Peyer's patch (tissue), 4 donors: Measurements from ENCODE around the gene HPCAL1. TPM values are rescaled to one million over a fixed set of nuclear protein-coding genes. Genes with fewer than 3 reads are reported as not detected.
"Not testable (repeated sequence)": the region's sequence is repeated elsewhere in the genome, so short reads cannot be mapped to it uniquely, and the experiment has no call there.

Experiments
- DNase-seq, 3 donors: peaks; one replicate each; pipeline ENCODE4 v3.0.0-alpha.2; 2017 to 2019
- H3K27ac ChIP-seq, 4 donors: fragments of 200-600 bp; sonication (generic); one replicate each; pipeline ENCODE4 v1.5.1; 2016 to 2019
- H3K27me3 ChIP-seq, 2 donors: fragments of 200-600 bp; sonication (generic); one replicate each; pipeline ENCODE4 v1.5.1; 2019
- H3K36me3 ChIP-seq, 3 donors: fragments of 200-600 bp; sonication (generic); one replicate each; pipeline ENCODE4 v1.5.1; 2016 to 2019
- H3K4me1 ChIP-seq, 4 donors: fragments of 200-600 bp; sonication (generic); one replicate each; pipeline ENCODE4 v1.5.1; 2016 to 2019
- H3K4me3 ChIP-seq, 4 donors: fragments of 200-600 bp; sonication (generic); 1 replicate in 3 of 4; 2 replicates in 1 of 4; pipeline ENCODE4 v1.5.1; 2016 to 2019; ENCODE audit warnings: mild to moderate bottlenecking in 1 of 4
- H3K9me3 ChIP-seq, 4 donors: fragments of 200-600 bp; sonication (generic); one replicate each; pipeline ENCODE4 v1.5.1; 2016 to 2019; ENCODE audit warnings: mild to moderate bottlenecking in 1 of 4
- POLR2A ChIP-seq, 2 donors: fragments of 450-650 bp; IDR thresholded peaks; one replicate each; pipeline ENCODE4 v1.5.1; 2017; ENCODE audit warnings: antibody characterized with exemption in 2 of 2, mild to moderate bottlenecking in 2 of 2, moderate library complexity in 2 of 2
- total RNA-seq, 4 donors: library from RNA; depleted of rRNA; stranded (reverse); fragments of >200 nt; gene quantifications; one replicate each; pipeline ENCODE4 v1.1.0, GENCODE V29; 2016
- TF ChIP-seq, protein P1 (sequence below), 6 experiments: fragments of 450-650 bp in 4 of 6; fragments of 200-600 bp in 2 of 6; sonication (generic) in 1 of 6; IDR thresholded peaks; one replicate each; pipeline ENCODE4 v1.5.1; 2017 to 2019; ENCODE audit warnings: antibody characterized with exemption in 6 of 6, mild to moderate bottlenecking in 3 of 6, moderate library complexity in 1 of 6

HPCAL1 gene
- total RNA-seq, 4 donors from 2014 or later = 123 to 270 (median 156) TPM

DNA sequence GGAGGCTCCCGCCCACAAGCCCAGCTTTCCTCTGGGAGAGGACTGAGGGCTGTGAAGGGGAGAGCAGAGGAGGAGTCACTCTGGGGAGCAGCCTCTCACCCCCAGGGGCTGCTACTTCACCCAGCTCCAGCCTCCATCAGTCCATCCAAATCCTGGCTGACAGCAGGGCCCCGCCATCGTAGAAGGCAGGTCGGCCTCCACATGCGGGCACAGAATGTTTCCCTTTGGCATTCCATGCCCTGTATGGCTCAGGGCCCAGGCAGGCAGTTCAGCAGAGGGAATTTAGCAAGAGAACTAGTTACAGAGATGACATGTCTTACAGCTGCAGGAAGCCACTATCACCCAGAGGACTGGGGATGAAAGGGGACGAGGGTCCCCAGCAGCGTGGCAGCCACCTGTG is 151.8 kb downstream of the HPCAL1 start:
- H3K27ac ChIP-seq = no peak overlapping the region
- no peak for TF ChIP-seq POLR2A (IDR thresholded peaks at IDR 0.05)
- TF ChIP-seq, protein P1, sequence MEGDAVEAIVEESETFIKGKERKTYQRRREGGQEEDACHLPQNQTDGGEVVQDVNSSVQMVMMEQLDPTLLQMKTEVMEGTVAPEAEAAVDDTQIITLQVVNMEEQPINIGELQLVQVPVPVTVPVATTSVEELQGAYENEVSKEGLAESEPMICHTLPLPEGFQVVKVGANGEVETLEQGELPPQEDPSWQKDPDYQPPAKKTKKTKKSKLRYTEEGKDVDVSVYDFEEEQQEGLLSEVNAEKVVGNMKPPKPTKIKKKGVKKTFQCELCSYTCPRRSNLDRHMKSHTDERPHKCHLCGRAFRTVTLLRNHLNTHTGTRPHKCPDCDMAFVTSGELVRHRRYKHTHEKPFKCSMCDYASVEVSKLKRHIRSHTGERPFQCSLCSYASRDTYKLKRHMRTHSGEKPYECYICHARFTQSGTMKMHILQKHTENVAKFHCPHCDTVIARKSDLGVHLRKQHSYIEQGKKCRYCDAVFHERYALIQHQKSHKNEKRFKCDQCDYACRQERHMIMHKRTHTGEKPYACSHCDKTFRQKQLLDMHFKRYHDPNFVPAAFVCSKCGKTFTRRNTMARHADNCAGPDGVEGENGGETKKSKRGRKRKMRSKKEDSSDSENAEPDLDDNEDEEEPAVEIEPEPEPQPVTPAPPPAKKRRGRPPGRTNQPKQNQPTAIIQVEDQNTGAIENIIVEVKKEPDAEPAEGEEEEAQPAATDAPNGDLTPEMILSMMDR (IDR thresholded peaks at IDR 0.05) = no peak

DNA sequence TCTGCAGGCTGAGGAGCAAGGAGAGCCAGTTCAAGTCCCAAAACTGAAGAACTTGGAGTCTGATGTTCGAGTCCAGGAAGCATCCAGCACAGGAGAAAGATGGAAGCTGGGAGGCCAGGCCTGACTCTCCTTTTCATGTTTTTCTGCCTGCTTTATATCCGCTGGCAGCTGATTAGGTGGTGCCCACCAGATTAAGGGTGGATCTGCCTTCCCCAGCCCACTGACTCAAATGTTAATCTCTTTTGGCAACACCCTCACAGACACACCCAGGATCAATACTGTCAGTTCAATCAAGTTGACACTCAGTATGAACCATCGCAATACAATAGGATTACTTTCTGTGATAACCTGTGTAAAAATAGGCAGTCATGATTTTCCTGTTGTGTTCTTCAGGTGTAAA is 154.5 kb downstream of the HPCAL1 start:
- not testable (repeated sequence) for H3K27ac ChIP-seq, H3K9me3 ChIP-seq, H3K27me3 ChIP-seq, H3K36me3 ChIP-seq, H3K4me3 ChIP-seq, H3K4me1 ChIP-seq, DNase-seq

More for the DNA sequence above, 151.8 kb downstream of the HPCAL1 start:
- Histone ChIP-seq H3K36me3 (no peaks in the 10 kb centered on the region), H3K9me3 (no peaks in the 10 kb centered on the region), H3K27me3 (no peaks in the 10 kb centered on the region), H3K4me1 (peaks cover 0 to 13% (median under 1%) of the 10 kb centered on the region in 4 donors), H3K4me3 (no peak overlapping the region)
- DNase-seq = no peak

GRCh38 chr2:10457846-10458598 is 155.3 kb downstream of the HPCAL1 start:
- H3K4me3 ChIP-seq = no peak overlapping the region
- no peak for TF ChIP-seq POLR2A (IDR thresholded peaks at IDR 0.05)
- TF ChIP-seq, protein P1 (IDR thresholded peaks at IDR 0.05) = no peak
- H3K27ac ChIP-seq = no peak overlapping the region
- no peaks in the 10 kb centered on the region for H3K36me3 ChIP-seq
- no peaks in the 10 kb centered on the region for H3K9me3 ChIP-seq
- H3K27me3 ChIP-seq = no peaks in the 10 kb centered on the region
- peaks cover 0 to 4% (median 0%) of the 10 kb centered on the region in 4 donors for H3K4me1 ChIP-seq
- no peak for DNase-seq

- Histone ChIP-seq H3K4me1 (peaks cover 0 to 4% (median 0%) of the 10 kb centered on the region in 4 donors), H3K9me3 (no peaks in the 10 kb centered on the region), H3K36me3 (no peaks in the 10 kb centered on the region), H3K27me3 (no peaks in the 10 kb centered on the region), H3K4me3 (no peak overlapping the region), H3K27ac (no peak overlapping the region)
- TF ChIP-seq, protein P1 (IDR thresholded peaks at IDR 0.05) = no peak
- no peak for TF ChIP-seq POLR2A (IDR thresholded peaks at IDR 0.05)
- peak in 1 of 3 donors; percentile 40 for DNase-seq
Measured at GRCh38 chr2:10460366-10460796, 157.7 kb downstream of the HPCAL1 start.

DNA sequence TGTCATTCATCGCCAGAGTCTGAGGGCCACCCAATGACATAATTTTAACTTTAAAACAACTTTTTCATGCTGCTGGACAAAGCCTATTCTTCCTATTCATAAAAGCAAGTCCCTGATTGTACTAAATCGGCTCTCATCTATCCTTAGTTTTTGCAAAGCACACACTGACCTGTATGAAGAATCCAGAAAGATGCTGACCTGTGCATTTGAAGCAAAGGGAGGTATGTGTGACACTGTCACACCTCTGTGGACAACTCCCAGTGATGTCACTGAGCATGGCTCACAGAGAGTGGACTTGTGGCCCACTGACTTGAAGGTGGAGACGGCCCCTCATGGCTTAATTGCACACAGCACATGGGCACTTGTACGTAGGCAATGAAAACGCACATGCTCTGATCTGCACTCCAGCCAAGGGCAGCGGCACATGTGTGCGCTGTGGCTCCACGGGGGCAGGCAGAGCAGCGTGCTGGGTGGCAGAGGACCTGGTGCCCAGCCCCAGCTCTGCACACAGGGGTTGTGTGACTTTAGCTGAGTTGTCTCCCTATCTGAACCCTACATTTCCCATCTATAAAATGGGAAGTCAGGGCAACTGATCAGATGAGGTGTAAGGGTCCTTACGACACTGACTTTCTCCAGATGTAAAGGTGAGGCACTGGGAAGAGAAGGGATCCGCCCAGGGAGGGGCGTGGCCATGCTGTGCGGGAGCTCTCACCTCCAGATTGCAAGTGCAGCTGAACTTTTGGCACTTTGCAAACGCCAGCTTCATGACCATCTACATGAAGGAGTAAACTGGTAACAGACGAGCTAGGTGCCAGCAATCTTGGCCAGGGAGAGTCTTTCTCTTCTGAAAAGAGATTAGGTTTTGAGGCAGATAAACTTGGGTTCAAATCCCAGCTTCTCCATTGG is 159.7 kb downstream of the HPCAL1 start:
- Histone ChIP-seq H3K4me1 (peaks cover 0 to 4% (median 0%) of the 10 kb centered on the region in 4 donors), H3K9me3 (no peaks in the 10 kb centered on the region), H3K27me3 (no peaks in the 10 kb centered on the region), H3K36me3 (no peaks in the 10 kb centered on the region), H3K4me3 (no peak overlapping the region), H3K27ac (no peak overlapping the region)
- peak in 1 of 3 donors; percentile 45 for DNase-seq
- TF ChIP-seq, protein P1 (IDR thresholded peaks at IDR 0.05) = no peak
- TF ChIP-seq POLR2A (IDR thresholded peaks at IDR 0.05) = no peak

DNA sequence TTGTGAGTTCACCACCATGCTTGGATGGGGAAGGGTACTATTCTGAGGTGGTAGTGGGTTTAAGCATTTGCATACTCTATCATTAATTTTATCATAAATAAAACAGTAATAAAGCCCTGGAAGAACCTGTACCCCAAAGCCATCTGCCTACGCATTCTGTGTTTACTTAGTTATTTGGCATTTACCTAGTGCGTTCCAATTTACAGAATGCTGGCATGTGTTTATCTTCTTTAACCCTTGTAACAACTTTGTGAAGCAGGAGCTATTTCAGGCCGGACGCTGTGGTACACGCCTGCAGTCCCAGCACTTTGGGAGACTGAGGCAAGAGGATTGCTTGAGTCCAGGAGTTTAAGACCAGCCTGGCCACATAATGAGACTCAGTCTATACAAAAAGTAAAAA is 163.2 kb downstream of the HPCAL1 start:
- Histone ChIP-seq H3K4me3 (no peak overlapping the region), H3K4me1 (no peaks in the 10 kb centered on the region), H3K36me3 (no peaks in the 10 kb centered on the region), H3K9me3 (no peaks in the 10 kb centered on the region), H3K27ac (no peak overlapping the region), H3K27me3 (no peaks in the 10 kb centered on the region)
- TF ChIP-seq, protein P1 (IDR thresholded peaks at IDR 0.05) = no peak
- no peak for TF ChIP-seq POLR2A (IDR thresholded peaks at IDR 0.05)
- DNase-seq = no peak
